ENCODE measurements around the gene UBAC2.

GRCh38 chr13:99376132-99376531 lies 175.5 kb downstream of the UBAC2 start:
- TF ChIP-seq CTCF (IDR thresholded peaks at IDR 0.05): no peak
- peak; percentile 15 to 65 for TF ChIP-seq EP300 (IDR thresholded peaks at IDR 0.05)

Measured in tibial nerve (tissue), 4 donors.